Left renal pelvis (tissue), 4 donors: ENCODE data around the gene RSRC1. TPM values are rescaled to one million over a fixed set of nuclear protein-coding genes. Genes with fewer than 3 reads are reported as not detected.
"Not testable (repeated sequence)": the region's sequence is repeated elsewhere in the genome, so short reads cannot be mapped to it uniquely, and the experiment has no call there.

Source experiments
- DNase-seq, 4 donors: peaks; one replicate each; pipeline ENCODE4 v3.0.0-alpha.2; 2013; ENCODE audit warnings: low read depth in 4 of 4, low spot score in 3 of 4
- polyA plus RNA-seq, 4 donors: library from polyadenylated mRNA; unstranded; fragments of 120-200 nt; gene quantifications; one replicate each; pipeline ENCODE4 v1.2.1, GENCODE V29; 2013; ENCODE audit not compliant: insufficient read length in 4 of 4

RSRC1 gene
- polyA plus RNA-seq, 4 donors = 21.1 to 36.4 (median 32.3) TPM

GRCh38 chr3:158381262-158381868 is 271.5 kb downstream of the RSRC1 start:
- DNase-seq = no peak

- no peak for DNase-seq
These were observed 272.6 kb downstream of the RSRC1 start for GRCh38 chr3:158382479-158382878.

GRCh38 chr3:158384019-158384418 is 274.1 kb downstream of the RSRC1 start:
- DNase-seq = no peak

- DNase-seq = no peak
These were observed 285.5 kb downstream of the RSRC1 start for GRCh38 chr3:158395421-158395820.

GRCh38 chr3:158402590-158402989 is 292.7 kb downstream of the RSRC1 start:
- DNase-seq = no peak

GRCh38 chr3:158403013-158403412 is 293.1 kb downstream of the RSRC1 start:
- DNase-seq = no peak

- DNase-seq = no peak
These were observed 294.3 kb downstream of the RSRC1 start for GRCh38 chr3:158404131-158404718.

- no peak for DNase-seq
These were observed 295.6 kb downstream of the RSRC1 start for GRCh38 chr3:158405507-158405906.

GRCh38 chr3:158407844-158408517 is 298.1 kb downstream of the RSRC1 start:
- DNase-seq = no peak

- DNase-seq = not testable (repeated sequence)
These were observed 298.6 kb downstream of the RSRC1 start for GRCh38 chr3:158408518-158408897.

GRCh38 chr3:158418035-158418434 is 308.1 kb downstream of the RSRC1 start:
- DNase-seq = no peak

- DNase-seq = no peak
These were observed 310.1 kb downstream of the RSRC1 start for GRCh38 chr3:158419820-158420653.

GRCh38 chr3:158420654-158421396 is 310.9 kb downstream of the RSRC1 start:
- DNase-seq = no peak

GRCh38 chr3:158430448-158430847 is 320.6 kb downstream of the RSRC1 start:
- DNase-seq = no peak

GRCh38 chr3:158430968-158431367 is 321.1 kb downstream of the RSRC1 start:
- DNase-seq = no peak

- no peak for DNase-seq
These were observed 321.9 kb downstream of the RSRC1 start for GRCh38 chr3:158431829-158432228.

- peak; percentile 23 to 49 (median 43) for DNase-seq
These were observed 324.6 kb downstream of the RSRC1 start for GRCh38 chr3:158434412-158435038.

GRCh38 chr3:158443632-158444031 is 333.7 kb downstream of the RSRC1 start:
- no peak for DNase-seq

GRCh38 chr3:158447408-158447807 is 337.5 kb downstream of the RSRC1 start:
- no peak for DNase-seq

- no peak for DNase-seq
These were observed 341.6 kb downstream of the RSRC1 start for GRCh38 chr3:158451405-158452055.
